Gastrocnemius medialis (tissue), 4 donors: ENCODE data around the gene SPPL2C. TPM values are rescaled to one million over a fixed set of nuclear protein-coding genes. Genes with fewer than 3 reads are reported as not detected.

Source experiments
- ATAC-seq, 2 donors: fragments of 150-250 bp; one replicate each; pipeline ENCODE4 v1.9.1; 2016
- DNase-seq, 2 donors: peaks; one replicate each; pipeline ENCODE4 v3.0.0-alpha.2; 2019
- H3K27ac ChIP-seq, 4 donors: fragments of 200-600 bp; sonication (generic); 1 replicate in 1 of 4; 2 replicates in 3 of 4; pipeline ENCODE4 v1.5.1; 2016 to 2018; ENCODE audit warnings: mild to moderate bottlenecking in 2 of 4, moderate library complexity in 1 of 4
- H3K27me3 ChIP-seq, 3 donors: fragments of 200-600 bp; sonication (generic) in 2 of 3; 1 replicate in 1 of 3; 2 replicates in 2 of 3; pipeline versions ENCODE4 v1.5.1 to v1.6.0; 2016 to 2019; ENCODE audit warnings: mild to moderate bottlenecking in 1 of 3, moderate library complexity in 1 of 3
- H3K36me3 ChIP-seq, 2 donors: fragments of 200-600 bp; sonication (generic) in 1 of 2; one replicate each; pipeline ENCODE4 v1.5.1; 2017 to 2018
- H3K4me1 ChIP-seq, 2 donors: fragments of 200-600 bp; sonication (generic) in 1 of 2; one replicate each; pipeline ENCODE4 v1.5.1; 2016 to 2017; ENCODE audit warnings: mild to moderate bottlenecking in 2 of 2
- H3K4me3 ChIP-seq, 4 donors: fragments of 200-600 bp; sonication (generic) in 3 of 4; 1 replicate in 1 of 4; 2 replicates in 3 of 4; pipeline ENCODE4 v1.5.1; 2016 to 2019; ENCODE audit warnings: mild to moderate bottlenecking in 2 of 4
- H3K9me3 ChIP-seq, 3 donors: fragments of 200-600 bp; sonication (generic) in 2 of 3; 1 replicate in 1 of 3; 2 replicates in 2 of 3; pipeline ENCODE4 v1.5.1; 2016 to 2019
- CTCF ChIP-seq, 5 experiments: fragments of 450-650 bp in 3 of 5; fragments of 200-600 bp in 2 of 5; sonication (generic) in 2 of 5; IDR thresholded peaks in 4 of 5; conservative IDR thresholded peaks in 1 of 5; 1 replicate in 4 of 5; 2 replicates in 1 of 5; pipeline ENCODE4 v1.5.1; 2016 to 2019; ENCODE audit warnings: antibody characterized with exemption in 5 of 5, mild to moderate bottlenecking in 3 of 5, moderate library complexity in 3 of 5
- POLR2A ChIP-seq, 2 donors: fragments of 450-650 bp; IDR thresholded peaks; one replicate each; pipeline ENCODE4 v1.6.1; 2017; ENCODE audit warnings: antibody characterized with exemption in 2 of 2, mild to moderate bottlenecking in 2 of 2, moderate library complexity in 2 of 2
- in situ Hi-C, 4 donors: fragments of 200-750 bp; cut with MboI; loops; one replicate each; pipeline versions ENCODE4 v1.15.0 to v1.8.0; 2017; ENCODE audit warnings: low sequenced_read_pairs in 4 of 4
- intact Hi-C: fragments of 100-400 bp; cut with DNase I; formaldehyde crosslinking; loops from one replicate; pipeline ENCODE4 v1.15.1; 2023; ENCODE audit warnings: low total_unique reads
- total RNA-seq, 4 donors: library from RNA; depleted of rRNA; stranded (reverse); fragments of >200 nt; gene quantifications; one replicate each; pipeline versions ENCODE4 v1.1.0 to v1.2.3, GENCODE V29; 2016

The SPPL2C gene
- total RNA-seq, 4 donors from 2014 or later: not detected

- Histone ChIP-seq H3K27ac (no peak overlapping the region), H3K27me3 (no peaks in the 10 kb centered on the region), H3K9me3 (no peaks in the 10 kb centered on the region), H3K36me3 (no peaks in the 10 kb centered on the region), H3K4me3 (no peak overlapping the region), H3K4me1 (peaks cover 0 to 3% of the 10 kb centered on the region in 2 donors)
- in situ Hi-C loops (no loop called here), intact Hi-C loops (no loop called here)
- ATAC-seq (no peak), DNase-seq (no peak)
- TF ChIP-seq POLR2A (IDR thresholded peaks at IDR 0.05): no peak
- TF ChIP-seq CTCF (IDR thresholded peaks at IDR 0.05 in 4 of 5, conservative IDR thresholded peaks at IDR 0.05 in 1 of 5): no peak
Observed at GRCh38 chr17:45815752-45816151, 28.9 kb upstream of the SPPL2C start.

- TF ChIP-seq CTCF (IDR thresholded peaks at IDR 0.05 in 4 of 5, conservative IDR thresholded peaks at IDR 0.05 in 1 of 5): no peak
- no peak for TF ChIP-seq POLR2A (IDR thresholded peaks at IDR 0.05)
- intact Hi-C loops: no loop called here
- in situ Hi-C loops: no loop called here
Observed at GRCh38 chr17:45818041-45818440, 26.6 kb upstream of the SPPL2C start.

DNA sequence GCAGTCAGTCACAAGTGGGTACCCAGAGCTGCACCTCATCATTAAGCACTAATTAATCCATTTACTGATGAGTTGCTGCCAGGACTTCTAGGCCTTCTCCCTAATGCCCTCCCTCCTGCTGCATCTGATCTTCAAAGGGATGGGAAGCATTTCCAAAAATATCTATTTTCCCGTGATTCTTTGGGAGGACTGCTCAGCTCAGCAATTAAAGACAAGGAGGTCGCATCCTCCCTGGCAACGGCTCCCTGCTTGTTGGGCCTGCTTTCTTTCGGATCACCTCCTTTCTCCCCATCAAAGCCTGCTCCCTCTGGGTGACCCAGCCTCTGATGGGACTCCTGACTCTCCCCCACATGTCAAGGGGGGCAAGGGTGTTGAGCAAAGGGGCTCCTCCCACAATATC, 26.0 kb upstream of the SPPL2C start:
- no peaks in the 10 kb centered on the region for H3K9me3 ChIP-seq
- in situ Hi-C loops: no loop called here
- no peaks in the 10 kb centered on the region for H3K36me3 ChIP-seq
- TF ChIP-seq POLR2A (IDR thresholded peaks at IDR 0.05) (no peak), CTCF (IDR thresholded peaks at IDR 0.05 in 4 of 5, conservative IDR thresholded peaks at IDR 0.05 in 1 of 5) (no peak)
- H3K4me1 ChIP-seq: peaks cover 0 to 3% of the 10 kb centered on the region in 2 donors
- no peak overlapping the region for H3K4me3 ChIP-seq
- no peaks in the 10 kb centered on the region for H3K27me3 ChIP-seq
- intact Hi-C loops: no loop called here
- no peak for DNase-seq
- no peak overlapping the region for H3K27ac ChIP-seq
- ATAC-seq: no peak

More at GRCh38 chr17:45818041-45818440, 26.6 kb upstream of the SPPL2C start:
- Histone ChIP-seq H3K4me3 (no peak overlapping the region), H3K36me3 (no peaks in the 10 kb centered on the region), H3K27me3 (no peaks in the 10 kb centered on the region), H3K4me1 (peaks cover 0 to 3% of the 10 kb centered on the region in 2 donors), H3K9me3 (no peaks in the 10 kb centered on the region), H3K27ac (no peak overlapping the region)
- ATAC-seq (no peak), DNase-seq (no peak)

GRCh38 chr17:45819632-45820031, 25.0 kb upstream of the SPPL2C start:
- no peak for ATAC-seq
- Histone ChIP-seq H3K9me3 (no peaks in the 10 kb centered on the region), H3K36me3 (no peaks in the 10 kb centered on the region), H3K27ac (no peak overlapping the region), H3K4me3 (no peak overlapping the region), H3K27me3 (no peaks in the 10 kb centered on the region), H3K4me1 (peaks cover 0 to 2% of the 10 kb centered on the region in 2 donors)
- intact Hi-C loops: no loop called here
- TF ChIP-seq POLR2A (IDR thresholded peaks at IDR 0.05) (no peak), CTCF (IDR thresholded peaks at IDR 0.05 in 4 of 5, conservative IDR thresholded peaks at IDR 0.05 in 1 of 5) (no peak)
- DNase-seq: no peak
- in situ Hi-C loops: no loop called here
